G401 (cell line): Measurements from ENCODE around the gene MZT2A. TPM values are rescaled to one million over a fixed set of nuclear protein-coding genes. Genes with fewer than 3 reads are reported as not detected.
"Not testable (repeated sequence)": the region's sequence is repeated elsewhere in the genome, so short reads cannot be mapped to it uniquely, and the experiment has no call there.

Experiments
- DNase-seq: peaks from one replicate; pipeline ENCODE4 v3.0.0-alpha.2; 2015; ENCODE audit warnings: low spot score
- in situ Hi-C: cut with HindIII; loops from 2 replicates; pipeline ENCODE4 v1.10.0; 2016; ENCODE audit warnings: low sequenced_read_pairs, mixed read lengths
- total RNA-seq: library from RNA; depleted of rRNA; stranded (reverse); fragments of >200 nt; shearing (Covaris generic); gene quantifications from 2 replicates; pipeline ENCODE4 v1.2.3, GENCODE V29; 2014

MZT2A gene
- total RNA-seq, 1 experiment from 2014 or later: 138 TPM

DNA sequence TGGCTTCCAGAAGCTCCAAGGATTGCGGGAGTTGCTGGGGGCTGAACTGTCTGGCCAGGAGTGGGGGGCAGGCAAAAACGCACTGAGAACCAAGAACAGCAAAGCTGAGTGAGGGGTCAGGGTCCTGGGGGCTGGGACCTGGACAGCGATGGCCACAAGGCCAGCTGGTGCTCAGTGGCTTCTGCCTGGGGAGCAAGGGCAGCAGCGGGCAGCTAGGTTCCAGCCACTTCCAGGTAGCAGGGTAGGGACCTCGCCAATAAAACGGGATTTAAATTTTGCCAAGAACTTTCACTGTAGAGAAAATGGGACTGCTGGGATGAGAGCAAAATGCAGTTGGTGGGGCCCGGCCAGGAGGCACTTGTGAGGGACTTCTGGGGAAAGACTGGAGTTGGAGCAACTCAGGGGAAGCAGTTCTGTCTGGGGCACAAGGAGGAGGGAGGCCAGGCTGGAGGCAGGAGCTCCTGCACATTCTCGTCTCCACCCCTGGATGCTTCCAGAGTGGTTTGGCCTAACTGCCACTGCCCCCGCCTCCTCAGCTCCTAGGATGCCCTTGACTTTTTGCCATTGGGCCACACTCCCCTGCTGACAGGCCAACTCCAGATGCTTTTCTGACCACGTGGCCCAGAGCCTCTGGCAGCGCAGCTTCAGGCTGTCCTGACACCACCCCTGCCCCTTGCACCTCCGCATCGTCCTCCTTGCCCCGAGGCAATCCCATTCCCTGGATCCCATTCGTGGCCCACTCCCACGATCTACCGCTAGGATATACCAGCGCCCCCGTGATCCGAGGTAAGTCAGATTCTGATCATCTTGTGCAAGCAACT lies 30.0 kb upstream of the MZT2A start:
- in situ Hi-C loops: no loop called here
- no peak for DNase-seq

DNA sequence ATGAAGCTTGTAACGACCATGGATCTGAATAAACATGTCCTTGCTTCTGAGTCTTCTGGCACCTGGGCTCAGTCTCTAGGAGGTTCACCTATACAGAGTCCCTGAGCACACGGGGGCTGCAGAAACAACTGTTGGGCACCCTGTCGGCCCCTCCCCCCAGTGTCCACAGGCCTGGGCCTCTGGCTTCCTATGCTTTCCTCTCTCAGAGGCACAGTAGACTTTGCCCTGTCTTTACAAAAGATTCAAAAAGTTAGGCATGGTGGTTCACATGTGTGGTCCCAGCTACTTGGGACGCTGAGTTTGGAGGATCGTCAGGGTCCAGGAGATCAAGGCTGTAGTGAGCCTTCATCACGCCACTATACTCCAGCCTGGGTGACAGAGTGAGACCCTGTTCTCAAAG lies 29.3 kb upstream of the MZT2A start:
- in situ Hi-C loops: not testable (repeated sequence)

DNA sequence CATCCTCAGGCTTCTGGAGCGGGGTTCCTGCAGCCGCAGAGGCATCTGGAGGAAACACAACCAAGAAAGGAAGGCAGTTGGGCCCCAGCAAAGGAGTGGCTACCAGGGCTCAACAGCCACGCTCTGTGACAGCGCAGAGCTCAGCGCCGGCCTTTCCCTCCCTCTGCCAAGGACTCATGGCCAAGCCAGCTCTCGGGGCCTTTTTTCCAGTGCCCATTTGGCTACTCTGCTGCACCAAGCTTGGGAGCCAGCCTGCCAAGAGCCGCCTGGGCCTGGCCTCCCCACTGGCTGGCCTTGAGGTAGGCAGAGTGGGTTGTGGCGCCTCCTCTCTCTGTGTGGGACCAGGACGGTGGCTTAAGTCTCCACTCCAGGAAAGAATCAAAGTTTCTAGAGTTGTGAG lies 28.3 kb upstream of the MZT2A start:
- peak; percentile 48 for DNase-seq
- in situ Hi-C loops: no loop called here

More for the DNA sequence above, 29.3 kb upstream of the MZT2A start:
- not testable (repeated sequence) for DNase-seq

DNA sequence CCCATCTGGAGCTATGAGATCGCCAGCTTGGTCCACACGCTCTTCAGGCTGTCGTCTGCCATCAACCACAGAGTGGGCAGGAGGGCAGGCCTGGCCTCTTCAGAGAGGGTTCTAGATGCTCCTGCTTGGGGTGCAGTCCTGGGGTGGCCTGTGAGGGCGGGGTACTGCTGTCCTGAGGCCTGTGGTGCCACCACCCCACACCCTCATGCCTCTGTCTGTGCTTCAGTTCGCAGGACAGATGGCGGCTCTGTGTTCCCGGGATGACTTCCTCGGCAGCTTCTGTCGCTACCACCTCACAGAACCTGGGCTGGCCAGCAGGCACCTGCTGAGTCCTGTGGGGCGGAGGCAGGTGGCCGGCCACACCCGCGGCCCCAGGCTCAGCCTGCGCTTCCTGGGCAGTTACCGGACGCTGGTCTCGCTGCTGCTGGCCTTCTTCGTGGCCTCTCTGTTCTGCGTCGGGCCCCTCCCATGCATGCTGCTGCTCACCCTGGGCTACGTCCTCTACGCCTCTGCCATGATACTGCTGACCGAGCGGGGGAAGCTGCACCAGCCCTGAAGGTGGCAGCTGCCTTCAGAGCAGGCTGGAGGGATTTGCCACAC lies 27.8 kb upstream of the MZT2A start:
- in situ Hi-C loops: not testable (repeated sequence)
- DNase-seq: peak; percentile 42

DNA sequence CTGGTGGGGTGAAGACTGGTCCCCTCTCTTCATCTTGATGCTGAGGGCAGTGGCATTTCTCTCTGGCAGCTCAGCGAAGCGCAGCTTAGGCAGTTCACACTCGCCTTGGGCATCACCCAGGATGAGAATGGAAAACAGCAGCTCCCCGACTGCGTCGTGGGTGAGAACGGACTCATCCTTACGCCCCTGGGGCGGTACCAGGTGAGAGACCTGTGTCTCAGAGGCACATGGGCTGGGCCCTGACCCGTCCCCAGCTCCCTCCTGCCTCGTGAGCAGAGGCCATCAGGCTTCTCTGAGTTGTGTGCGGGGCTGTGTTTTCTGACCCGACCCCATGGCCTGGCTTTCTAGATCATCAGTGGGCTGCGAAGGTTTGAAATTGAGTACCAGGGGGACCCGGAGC lies 27.3 kb upstream of the MZT2A start:
- DNase-seq: peak; percentile 4
- in situ Hi-C loops: no loop called here

DNA sequence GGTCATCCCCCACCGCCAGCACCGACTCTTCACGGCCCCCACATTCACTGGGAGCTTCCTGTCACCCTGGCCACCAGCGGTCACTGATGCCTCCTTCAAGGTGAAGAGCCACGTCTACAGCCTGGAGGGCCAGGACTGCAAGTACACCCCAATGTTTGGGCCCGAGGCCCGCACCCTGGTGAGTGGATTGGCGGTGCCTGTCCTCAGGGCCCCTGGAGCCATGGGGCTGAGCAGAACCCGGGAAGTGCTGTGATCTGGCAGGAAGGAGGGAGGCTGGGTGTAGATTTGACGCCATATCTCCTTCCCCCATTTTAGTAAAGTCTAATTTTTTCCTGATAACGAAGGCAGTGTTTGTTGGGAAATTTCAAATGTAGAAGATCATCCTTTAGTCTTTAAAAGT lies 26.3 kb upstream of the MZT2A start:
- in situ Hi-C loops, DNase-seq: not testable (repeated sequence)

DNA sequence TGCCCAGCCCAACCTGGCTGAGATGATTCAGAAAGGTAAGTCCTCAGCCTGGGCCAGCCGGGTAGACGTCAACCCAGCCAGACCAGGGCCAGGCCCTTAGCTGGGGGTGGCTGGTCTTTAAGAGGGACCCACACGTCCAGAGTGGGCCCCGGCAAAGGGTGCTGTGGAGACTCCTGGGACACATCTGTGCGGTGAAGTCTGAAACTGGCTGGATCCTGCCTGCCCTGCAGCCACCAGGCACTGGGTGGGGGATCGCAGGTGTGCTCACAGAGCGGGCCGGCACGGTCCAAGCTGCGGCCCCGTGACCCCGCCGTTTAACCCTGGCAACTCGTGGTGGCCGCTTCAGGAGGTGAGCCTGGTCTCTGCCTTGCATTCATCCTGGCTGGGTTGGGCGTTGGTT lies 25.7 kb upstream of the MZT2A start:
- in situ Hi-C loops, DNase-seq: not testable (repeated sequence)

DNA sequence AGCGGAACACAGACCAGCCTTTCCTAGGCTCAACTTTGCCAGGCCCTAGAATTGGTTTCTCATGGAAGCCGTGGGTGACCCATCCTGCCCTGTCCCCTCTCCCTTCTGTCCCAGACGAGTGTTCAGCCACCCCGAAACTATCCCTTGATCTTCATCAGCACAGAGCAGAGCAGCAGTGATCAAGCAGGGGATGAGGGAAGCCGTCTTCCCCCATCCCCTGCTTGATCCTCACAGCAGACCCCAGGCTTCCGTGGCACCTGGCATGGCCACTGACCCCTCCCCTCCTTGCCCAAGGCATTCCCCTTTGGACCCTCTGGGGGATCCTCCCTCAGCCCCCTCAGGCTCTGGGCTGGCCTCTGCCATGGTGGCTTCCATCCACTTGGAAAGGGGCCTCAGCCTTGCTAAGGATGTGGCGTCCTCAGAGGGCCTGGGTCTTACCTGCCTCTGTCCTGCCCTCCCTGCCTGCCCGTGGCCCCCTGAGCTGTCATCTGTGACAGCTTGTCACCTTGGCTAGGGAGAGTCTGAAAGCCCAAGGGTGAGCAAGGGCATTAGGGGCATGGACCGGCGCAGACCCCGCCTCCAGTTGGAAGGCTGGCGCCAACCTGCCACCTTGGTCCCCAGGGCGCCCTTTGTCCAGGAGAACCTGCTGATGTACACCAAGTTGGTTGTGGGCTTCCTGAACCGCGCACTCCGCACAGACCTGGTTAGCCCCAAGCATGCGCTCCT lies 25.1 kb upstream of the MZT2A start:
- in situ Hi-C loops: no loop called here
- no peak for DNase-seq

DNA sequence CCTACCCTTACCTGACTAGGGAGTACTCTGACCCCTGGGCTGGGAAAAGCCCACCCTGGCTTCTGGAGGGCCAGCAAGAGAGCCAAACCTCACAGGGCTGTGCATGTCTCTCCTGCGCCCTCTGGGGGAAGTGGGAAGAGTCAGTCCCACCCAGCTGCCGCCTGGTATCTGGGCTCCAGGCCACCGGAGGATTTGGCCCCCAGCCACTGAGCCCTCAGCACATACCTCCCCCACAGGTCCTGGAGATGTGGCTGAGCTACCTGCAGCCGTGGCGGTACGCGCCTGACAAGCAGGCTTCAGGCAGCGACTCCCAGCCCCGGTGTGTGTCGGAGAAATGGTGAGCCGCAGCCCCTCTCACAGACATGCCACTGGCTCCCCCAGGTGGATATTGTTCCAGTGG lies 24.4 kb upstream of the MZT2A start:
- peak; percentile 14 for DNase-seq
- in situ Hi-C loops: not testable (repeated sequence)

DNA sequence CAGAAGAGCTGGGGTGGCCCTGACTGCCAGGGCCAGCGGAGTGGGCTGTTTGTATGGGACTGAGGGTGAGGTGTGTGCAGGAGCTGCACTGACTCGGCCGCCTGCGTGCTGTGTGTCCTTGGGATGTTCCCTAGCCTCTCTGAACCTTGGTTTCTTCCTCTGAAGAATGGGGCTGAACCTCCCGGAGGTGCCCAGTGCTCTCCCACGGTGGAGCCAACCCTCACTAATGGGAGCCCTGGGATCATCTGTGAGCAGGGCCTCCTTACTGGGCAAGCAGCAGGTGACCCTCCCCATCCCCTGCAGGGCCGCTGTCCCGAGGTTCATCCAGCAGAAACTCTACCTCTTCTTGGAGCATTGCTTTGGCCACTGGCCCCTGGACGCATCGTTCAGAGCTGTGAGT lies 23.8 kb upstream of the MZT2A start:
- in situ Hi-C loops: no loop called here
- no peak for DNase-seq

DNA sequence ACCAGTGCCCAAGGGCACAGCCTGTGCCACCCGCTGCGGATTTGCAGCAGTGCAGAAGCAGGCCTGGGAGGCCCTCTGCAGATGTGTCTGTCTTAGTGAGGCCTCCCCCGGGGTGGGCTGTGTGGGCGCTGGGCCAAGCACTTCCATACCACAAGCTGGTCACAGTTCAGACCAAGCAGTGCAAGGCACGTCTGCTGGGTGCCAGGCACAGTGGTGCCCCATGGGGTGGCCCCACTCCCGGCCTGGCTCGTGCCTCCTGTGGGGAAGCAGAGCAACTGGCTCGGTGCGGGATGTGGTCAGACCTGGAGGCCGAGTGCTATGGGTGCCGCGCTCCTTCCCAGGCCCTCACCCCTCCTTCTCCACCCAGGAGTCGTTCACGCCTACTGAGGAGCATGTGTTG lies 23.0 kb upstream of the MZT2A start:
- DNase-seq, in situ Hi-C loops: not testable (repeated sequence)

DNA sequence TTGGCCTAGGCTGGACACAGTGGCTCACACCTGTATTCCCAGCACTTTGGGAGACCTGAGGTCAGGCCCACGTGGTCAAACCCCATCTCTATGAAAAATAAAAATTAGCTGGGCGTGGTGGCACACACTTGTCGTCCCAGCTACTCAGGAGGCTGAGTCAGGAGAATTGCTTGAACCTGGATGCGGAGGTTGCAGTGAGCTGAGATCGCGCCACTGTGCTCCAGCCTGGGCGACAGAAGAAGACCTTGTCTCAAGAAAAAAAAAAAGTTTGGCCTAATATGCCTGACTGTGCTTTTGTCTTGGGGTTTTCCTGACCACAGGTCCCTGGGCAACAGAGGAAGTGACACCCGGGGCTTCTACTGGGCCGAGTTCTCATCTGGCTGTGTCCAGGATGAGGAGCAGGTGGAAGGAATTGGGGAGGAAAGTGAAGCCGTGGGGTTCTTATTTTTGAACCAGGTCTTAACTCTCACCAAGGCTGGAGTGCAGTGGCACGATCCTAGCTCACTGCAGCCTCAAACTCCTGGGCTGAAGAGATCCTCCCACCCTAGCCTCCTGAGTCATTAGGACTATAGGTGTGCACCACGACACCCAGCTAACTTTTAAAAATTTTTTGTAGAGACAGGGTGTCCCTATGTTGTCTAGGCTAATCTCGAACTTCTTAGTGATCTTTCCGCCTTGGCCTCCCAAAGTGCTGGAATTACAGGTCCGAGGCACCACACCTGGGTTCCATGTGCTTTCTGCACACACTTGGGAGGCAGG lies 22.4 kb upstream of the MZT2A start:
- in situ Hi-C loops, DNase-seq: not testable (repeated sequence)

DNA sequence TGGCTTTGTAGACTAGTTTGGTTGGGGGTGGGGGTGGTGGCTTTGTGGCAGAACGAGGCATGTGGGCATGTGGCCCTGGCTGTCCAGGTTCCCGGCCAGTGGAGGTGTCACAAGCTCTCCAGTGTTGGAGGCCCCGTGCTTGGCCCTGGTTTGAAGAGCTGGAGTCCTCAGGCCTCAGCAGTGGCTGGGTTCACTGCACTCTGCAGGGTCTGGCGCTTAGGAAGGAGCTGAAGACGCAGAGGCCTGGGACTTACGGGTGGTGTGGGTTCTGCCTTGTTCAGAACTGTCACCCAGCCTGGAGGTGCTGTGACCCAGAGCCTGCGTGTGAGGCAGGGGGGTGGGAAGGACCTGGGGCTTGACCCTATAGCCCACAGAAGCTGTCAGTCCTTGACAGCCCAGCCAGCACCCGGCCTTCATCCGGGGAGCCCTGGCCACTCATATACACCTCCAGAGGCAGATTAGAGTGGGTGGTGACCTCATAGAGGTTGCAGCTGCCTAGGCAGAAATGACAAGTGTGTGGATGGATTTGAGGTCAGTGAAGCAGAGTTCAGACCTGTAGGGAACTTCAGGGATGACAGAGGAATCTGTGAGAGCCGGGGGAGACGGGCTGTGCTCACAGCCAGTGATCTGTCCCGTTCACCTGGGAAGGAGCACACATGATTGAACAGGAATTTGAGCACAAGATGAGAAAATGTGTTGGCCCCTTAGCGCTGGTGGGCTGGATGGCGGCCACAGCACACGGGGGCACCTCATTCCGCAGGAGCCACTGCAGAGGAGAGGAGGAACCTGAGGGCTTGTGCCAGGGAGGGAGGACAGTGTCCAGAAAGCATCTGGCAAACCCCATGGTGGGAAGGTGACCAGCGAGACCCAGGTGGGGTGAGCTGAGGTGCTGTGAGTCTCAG lies 20.0 kb upstream of the MZT2A start:
- DNase-seq, in situ Hi-C loops: not testable (repeated sequence)

DNA sequence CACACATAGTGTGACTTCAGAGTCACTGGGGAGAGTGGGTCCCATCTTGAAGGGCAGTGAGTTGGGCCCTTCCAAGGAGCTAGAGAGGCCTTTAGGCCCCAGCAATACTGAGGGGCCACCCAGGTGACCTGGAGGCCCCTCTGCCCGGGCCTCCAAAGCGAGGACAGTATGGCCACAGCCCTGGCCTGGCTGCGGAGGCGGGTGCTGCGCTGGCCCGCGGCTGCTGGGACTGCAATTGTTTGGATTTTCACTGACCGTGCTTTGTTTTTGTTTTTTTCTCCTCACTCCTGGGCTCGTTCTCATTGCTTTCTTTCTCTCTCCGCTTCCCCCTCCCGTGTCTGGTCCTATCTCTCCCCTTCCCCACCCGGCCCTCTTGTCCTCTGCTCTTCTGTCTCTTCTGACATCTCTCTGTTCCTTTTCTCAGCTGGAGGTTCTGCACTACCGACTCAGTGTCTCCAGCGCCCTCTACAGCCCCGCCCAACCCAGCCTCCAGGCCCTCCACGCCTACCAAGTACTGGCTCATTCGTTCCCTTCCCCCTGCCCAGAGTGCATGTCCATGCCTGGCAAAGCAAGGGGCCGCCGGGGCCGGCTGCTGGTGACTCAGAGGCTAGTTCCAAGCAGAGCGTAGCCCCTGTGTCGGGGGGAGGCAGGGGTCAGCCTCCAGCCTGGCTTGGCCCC lies 19.2 kb upstream of the MZT2A start:
- in situ Hi-C loops, DNase-seq: not testable (repeated sequence)

DNA sequence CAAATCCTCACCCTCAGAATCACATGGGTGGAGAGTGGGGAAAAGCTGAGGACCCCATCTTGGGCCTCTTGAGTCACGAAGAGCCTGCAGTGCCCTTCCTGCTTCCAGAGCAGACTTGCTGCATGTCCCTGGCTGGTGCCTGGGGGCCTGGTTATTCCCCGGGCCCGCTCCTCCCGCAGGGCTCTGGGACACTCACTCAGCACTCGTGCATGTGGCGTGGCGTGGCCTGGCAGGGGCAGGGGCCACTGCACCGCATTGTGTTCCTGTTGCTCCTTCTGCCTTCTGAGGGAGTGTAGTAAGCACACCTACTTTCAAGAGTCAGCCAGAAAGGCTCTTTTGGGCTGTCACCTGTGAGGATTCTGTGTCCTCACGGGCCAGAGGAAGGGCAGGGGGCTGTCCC lies 17.4 kb upstream of the MZT2A start:
- in situ Hi-C loops: no loop called here
- no peak for DNase-seq

DNA sequence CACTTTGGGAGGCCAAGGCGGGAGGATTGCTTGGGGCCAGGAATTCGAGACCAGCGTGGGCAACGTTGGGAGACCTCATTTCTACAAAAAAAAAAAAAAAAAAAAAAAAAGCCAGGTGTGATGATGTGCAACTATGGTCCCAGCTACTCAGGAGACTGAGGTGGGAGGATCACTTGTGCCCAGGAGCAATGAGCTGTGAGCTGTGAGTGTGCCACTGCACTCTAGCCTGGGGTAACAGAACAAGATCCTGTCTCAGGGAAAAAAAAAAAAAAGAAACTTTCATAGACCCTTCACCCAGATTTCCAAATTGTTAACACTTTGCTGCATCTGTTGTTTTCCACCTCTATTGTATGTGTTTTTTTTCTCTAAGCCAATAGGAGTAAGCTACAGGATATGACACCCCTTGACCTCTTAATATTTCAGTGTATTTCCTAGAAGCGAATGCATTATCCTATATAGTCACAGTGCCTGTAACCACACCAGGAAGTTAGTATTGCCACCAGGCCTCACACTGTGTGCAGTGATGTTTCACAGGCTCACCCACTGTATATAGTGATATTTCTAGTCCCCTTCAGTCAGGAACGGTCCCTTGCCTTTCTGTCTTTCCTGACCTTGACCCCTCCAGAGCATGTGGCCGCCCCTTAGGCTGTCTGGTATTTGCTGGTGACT lies 12.0 kb upstream of the MZT2A start:
- in situ Hi-C loops: not testable (repeated sequence)

DNA sequence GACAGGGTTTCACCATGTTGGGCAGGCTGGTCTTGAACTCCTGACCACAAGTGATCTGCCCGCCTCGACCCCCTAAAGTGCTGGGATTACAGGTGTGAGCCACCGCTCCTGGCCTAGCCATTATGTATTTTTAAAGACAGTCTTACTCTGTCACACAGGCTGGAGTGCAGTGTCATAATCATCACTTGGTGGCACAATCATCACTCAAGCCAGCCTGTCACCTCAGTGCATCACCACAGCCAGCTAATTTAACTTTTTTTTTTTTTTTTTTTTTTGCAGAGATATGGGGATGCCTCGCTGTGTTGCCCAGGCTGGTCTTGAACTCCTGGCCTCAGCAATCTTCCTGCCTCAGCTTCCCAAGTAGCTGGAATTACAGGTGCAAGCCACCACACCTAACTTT lies 11.4 kb upstream of the MZT2A start:
- DNase-seq, in situ Hi-C loops: not testable (repeated sequence)

More for the DNA sequence above, 12.0 kb upstream of the MZT2A start:
- DNase-seq: not testable (repeated sequence)
